H1 (cell line): Measurements from ENCODE around the gene PBX1.

Source experiments
- CHD2 ChIP-seq: IDR thresholded peaks from 2 replicates; pipeline ENCODE4 v1.6.1; 2012; ENCODE audit warnings: low read length, improper control_type of control experiment
- EP300 ChIP-seq, 2 experiments: IDR thresholded peaks; 1 replicate in 1 of 2; 2 replicates in 1 of 2; pipeline ENCODE4 v1.6.1; 2011 to 2012; ENCODE audit warnings: low read depth in 2 of 2, low read length in 2 of 2, mild to moderate bottlenecking in 2 of 2, borderline replicate concordance in 1 of 2, inconsistent platforms in 1 of 2, moderate library complexity in 1 of 2
- PHF8 ChIP-seq: fragments of 200-600 bp; sonication (generic); conservative IDR thresholded peaks from 2 replicates; pipeline ENCODE4 v1.7.1; 2012; ENCODE audit warnings: low read depth, mild to moderate bottlenecking, inconsistent platforms, low read length, moderate library complexity
- POLR2A ChIP-seq, 2 experiments: IDR thresholded peaks; 1 replicate in 1 of 2; 2 replicates in 1 of 2; pipeline ENCODE4 v1.6.1; 2011; ENCODE audit warnings: low read depth in 2 of 2, low read length in 2 of 2, mild to moderate bottlenecking in 2 of 2; ENCODE audit errors: control extremely low read depth in 1 of 2
- POLR2AphosphoS5 ChIP-seq: IDR thresholded peaks from 2 replicates; pipeline ENCODE4 v1.6.1; 2011; ENCODE audit warnings: low read depth, low read length
- RAD21 ChIP-seq, 2 experiments: IDR thresholded peaks in 1 of 2; conservative IDR thresholded peaks in 1 of 2; 2 replicates each; pipeline ENCODE4 v1.6.1; 2011; ENCODE audit warnings: low read depth in 2 of 2, low read length in 2 of 2, improper control_type of control experiment in 1 of 2, inconsistent platforms in 1 of 2, mild to moderate bottlenecking in 1 of 2, moderate library complexity in 1 of 2
- SP1 ChIP-seq: IDR thresholded peaks from 2 replicates; pipeline ENCODE4 v1.6.1; 2011; ENCODE audit warnings: low read depth, low read length
- TAF1 ChIP-seq: IDR thresholded peaks from 2 replicates; pipeline ENCODE4 v1.6.1; 2011; ENCODE audit warnings: mild to moderate bottlenecking, low read depth, low read length
- ZNF274 ChIP-seq: IDR thresholded peaks from 2 replicates; pipeline ENCODE4 v1.7.0; 2012; ENCODE audit warnings: low read length, borderline replicate concordance; ENCODE audit errors: extremely low read depth

- TF ChIP-seq CHD2 (no peak), RAD21 (IDR thresholded peaks at IDR 0.05 in 1 of 2, conservative IDR thresholded peaks at IDR 0.05 in 1 of 2; ENCODE audit: low read depth in 2 of 2, low read length in 2 of 2) (no peak), TAF1 (no peak), POLR2A (IDR thresholded peaks at IDR 0.05; ENCODE audit: control extremely low read depth in 1 of 2, low read depth in 2 of 2, low read length in 2 of 2) (no peak), PHF8 (no peak), SP1 (no peak), EP300 (IDR thresholded peaks at IDR 0.05; ENCODE audit: borderline replicate concordance in 1 of 2, low read depth in 2 of 2, low read length in 2 of 2) (no peak), POLR2AphosphoS5 (no peak), ZNF274 (no peak)
Observed at GRCh38 chr1:164524810-164525209, 34.2 kb upstream of the PBX1 start.
